ENCODE data around the gene NKIRAS1.

GRCh38 chr3:23923786-23924185, 7.0 kb upstream of the NKIRAS1 start:
- TF ChIP-seq, protein P1, sequence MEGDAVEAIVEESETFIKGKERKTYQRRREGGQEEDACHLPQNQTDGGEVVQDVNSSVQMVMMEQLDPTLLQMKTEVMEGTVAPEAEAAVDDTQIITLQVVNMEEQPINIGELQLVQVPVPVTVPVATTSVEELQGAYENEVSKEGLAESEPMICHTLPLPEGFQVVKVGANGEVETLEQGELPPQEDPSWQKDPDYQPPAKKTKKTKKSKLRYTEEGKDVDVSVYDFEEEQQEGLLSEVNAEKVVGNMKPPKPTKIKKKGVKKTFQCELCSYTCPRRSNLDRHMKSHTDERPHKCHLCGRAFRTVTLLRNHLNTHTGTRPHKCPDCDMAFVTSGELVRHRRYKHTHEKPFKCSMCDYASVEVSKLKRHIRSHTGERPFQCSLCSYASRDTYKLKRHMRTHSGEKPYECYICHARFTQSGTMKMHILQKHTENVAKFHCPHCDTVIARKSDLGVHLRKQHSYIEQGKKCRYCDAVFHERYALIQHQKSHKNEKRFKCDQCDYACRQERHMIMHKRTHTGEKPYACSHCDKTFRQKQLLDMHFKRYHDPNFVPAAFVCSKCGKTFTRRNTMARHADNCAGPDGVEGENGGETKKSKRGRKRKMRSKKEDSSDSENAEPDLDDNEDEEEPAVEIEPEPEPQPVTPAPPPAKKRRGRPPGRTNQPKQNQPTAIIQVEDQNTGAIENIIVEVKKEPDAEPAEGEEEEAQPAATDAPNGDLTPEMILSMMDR (IDR thresholded peaks at IDR 0.05): no peak
- no peak for TF ChIP-seq EZH2phosphoT487 (IDR thresholded peaks at IDR 0.05)

All from neural progenitor cell (in vitro differentiated cells).